T-helper 2 cell (primary cell): ENCODE data around the gene FOS.

Experiments used
- DNase-seq, 5 experiments: peaks; one replicate each; pipeline versions ENCODE4 v3.0.0 to v3.0.0-alpha.2; 2012 to 2022

FOS gene

GRCh38 chr14:75322746-75323145, 44.1 kb downstream of the FOS start:
- no peak for DNase-seq

DNA sequence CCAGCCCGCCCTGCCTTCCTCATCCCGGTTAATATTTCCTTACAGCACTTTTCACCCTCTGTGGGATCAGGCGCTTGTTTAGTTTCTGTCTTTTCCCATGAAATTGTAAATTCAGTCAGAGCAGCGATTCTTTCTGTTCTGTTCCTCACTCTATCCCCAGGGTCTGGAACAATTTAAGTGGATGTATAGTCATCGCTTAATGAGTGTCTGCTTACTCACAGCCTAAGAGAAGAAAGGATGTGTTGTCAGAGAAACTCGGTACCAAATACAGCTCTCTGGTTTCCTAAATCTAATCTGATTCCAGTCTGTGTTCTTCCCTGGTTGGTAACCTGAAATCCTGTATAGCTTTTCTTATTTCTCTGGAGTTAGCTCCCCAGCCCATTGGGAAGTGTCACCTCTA, 44.9 kb downstream of the FOS start:
- no peak for DNase-seq

- DNase-seq, result no peak
These were observed 50.0 kb downstream of the FOS start for GRCh38 chr14:75328558-75329155.

DNA sequence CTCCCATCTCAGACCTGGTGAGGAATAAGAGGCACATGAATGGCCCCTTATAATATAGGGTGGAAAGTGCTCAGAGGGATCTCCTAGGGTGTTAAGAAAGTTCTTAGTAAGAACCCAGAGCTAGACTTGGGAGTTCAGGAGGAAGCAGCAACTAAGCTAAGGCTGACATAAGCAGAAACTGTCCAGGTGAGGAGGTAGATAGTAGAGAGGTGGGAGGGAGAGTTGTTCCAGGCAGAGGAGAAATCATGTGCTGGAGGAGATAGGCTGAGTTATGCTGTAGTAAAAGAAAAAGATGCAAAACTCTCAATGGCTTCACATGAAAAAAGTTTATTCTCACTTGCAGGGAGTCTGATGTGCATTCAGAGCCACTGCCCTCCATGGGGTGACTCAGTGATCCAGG, 50.7 kb downstream of the FOS start:
- DNase-seq, result no peak

GRCh38 chr14:75331471-75331870, 52.8 kb downstream of the FOS start:
- DNase-seq, result no peak
